Measurements from ENCODE around the gene PLA2G4A. TPM values are rescaled to one million over a fixed set of nuclear protein-coding genes. Genes with fewer than 3 reads are reported as not detected.

Gene PLA2G4A
- total RNA-seq, 1 donor from 2014 or later, result 4.8 TPM

DNA sequence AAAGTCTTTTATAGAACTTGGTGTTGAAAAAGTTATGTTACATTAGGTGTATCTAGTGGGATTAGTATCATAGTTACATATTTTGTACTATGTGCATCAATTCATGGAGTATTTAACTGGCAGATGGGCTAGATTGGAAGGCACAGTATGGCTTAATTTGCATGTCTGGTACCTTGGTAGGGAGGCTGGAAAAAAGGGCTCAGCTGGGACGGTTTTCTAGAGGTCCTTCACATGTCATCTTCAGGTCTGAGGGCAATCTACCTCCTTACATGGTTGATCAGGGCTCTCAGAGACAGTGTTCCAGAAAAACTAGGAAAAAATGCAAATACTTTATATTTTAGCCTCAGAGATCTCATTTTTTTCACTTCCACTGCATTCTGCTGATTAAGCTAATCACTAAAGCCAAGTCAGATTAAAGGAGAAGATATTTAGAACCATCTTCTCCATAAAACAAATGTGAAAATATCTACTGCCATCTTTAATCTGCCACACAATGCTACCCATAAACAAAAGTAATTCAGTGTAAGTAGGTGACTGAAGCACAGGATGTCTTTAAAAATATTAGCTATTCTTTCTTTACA, 209.3 kb downstream of the PLA2G4A start:
- no peak for DNase-seq (ENCODE audit: low spot score)
- intact Hi-C loops (cut with DNase I), result no loop called here
- no peak for ATAC-seq

Other genes with a start within 250 kb of the PLA2G4A start
- gene PTGS2, start 148.5 kb upstream of the PLA2G4A start, total RNA-seq, result 5.4 TPM